Fibroblast of skin of left quadriceps (primary cell): ENCODE results near the gene TOMT.

ENCODE experiments used
- DNase-seq, 2 experiments: peaks; one replicate each; pipeline ENCODE4 v3.0.0-alpha.2; 2013; ENCODE audit warnings: low read depth in 2 of 2

The TOMT gene, protein sequence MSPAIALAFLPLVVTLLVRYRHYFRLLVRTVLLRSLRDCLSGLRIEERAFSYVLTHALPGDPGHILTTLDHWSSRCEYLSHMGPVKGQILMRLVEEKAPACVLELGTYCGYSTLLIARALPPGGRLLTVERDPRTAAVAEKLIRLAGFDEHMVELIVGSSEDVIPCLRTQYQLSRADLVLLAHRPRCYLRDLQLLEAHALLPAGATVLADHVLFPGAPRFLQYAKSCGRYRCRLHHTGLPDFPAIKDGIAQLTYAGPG

GRCh38 chr11:72105888-72106287 is at the start of gene TOMT:
Gene TOMT (plus strand): TSS chr11:72105924. CDS start chr11:72105952, 28 bp downstream.
- DNase-seq: no peak

DNA sequence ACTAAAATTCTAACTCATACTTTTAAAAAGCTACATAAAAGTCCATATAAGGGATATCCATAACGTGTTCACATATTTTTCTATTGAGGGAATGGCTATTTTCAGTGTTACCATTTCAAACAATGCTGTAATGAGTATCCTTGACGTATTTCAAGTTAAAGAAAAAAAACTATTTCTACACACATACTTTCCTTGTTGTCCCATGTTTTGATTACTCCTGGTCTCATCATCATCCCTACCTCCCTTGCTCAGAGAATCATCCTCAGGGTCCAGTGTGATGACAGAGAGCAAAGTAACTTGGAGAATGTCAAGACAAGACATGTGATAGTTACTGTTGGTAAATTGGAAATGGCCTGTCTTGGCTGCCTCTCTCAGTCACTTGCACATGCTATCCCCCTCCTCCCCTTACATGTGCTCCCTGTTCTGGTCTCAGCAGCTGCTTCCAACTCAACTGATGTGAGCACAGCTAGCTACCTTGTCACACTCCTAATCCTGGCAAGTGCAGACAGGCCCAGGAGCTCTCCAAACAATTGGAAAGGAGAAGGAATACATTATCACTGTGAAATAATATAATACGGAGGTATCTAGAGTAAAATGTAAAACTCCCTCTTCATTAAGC is 47.2 kb upstream of the TOMT start:
- DNase-seq: no peak

- no peak for DNase-seq
Measured at GRCh38 chr11:72061739-72062396, 43.9 kb upstream of the TOMT start.

DNA sequence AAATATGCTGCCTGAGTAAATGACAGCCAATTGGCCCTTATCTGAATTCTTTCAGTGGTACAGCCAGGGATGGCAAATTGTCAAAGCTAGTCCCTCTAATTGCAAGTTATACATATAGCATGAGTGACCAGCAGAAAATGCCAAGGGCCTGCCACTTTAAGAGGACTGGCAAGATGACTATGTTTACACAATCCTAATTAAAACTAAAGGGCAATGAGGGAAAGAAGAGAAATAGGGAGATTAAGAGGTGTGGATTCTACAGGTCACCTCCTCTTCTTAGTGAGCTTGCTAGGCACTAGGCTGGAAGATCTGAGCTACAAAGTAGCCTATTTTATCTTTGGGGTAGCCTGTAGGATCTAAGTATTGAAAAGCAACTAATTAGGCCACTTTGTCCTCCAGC is 38.9 kb upstream of the TOMT start:
- no peak for DNase-seq

DNA sequence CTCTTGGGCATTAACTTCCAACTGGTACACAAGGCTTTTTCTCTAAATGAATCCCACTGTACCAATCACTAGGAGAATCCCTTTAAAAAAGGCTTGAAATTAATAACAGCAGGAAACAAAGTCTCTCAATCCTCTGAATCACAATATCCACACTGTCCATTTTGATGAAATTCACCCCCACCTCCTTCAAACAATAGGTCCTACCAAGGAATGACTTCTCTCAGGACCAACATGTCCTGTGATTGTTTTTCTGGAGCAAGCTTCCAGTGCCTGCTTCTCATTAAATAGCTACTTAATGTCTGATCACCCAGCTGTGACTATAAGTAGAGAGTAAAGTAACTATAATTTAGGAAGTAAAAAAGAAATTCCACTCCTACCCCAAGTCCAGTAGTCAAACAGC is 38.5 kb upstream of the TOMT start:
- DNase-seq: no peak

DNA sequence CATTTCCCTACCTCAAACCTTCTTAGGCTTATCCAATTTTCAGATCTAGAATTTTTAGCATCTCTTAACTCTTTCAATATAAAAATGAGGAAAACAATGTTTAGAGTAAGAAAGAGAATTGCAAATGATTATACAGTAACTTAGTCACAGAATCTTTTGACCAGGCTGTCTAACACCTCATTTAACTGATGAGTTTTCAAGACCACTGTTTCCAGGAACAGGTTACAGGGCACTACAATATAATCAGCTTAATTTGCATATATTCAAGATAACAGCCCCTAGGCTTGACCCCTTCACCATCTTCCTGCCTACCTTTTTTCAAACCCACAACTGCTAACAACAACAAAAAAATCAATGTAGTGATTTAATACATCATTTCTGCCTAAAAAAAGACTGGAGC is 38.0 kb upstream of the TOMT start:
- no peak for DNase-seq

DNA sequence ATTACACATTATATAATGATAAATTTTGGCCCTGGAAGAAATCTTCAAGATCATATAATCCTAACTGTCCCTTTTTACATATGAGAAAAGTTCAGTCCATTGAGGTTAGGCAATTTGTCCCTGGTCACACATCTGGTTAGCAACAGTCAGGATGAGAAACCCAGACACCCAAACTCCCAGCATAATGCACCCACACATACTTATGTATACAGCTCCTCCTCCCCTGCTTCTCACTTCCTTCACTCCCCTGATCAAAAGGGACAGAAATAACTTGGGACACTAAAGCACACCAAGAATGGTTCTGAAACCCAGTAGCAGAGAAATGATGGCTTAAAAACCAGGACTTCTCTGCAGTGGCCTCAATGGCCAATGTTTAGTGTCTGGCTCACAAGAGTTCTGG is 36.5 kb upstream of the TOMT start:
- no peak for DNase-seq

DNA sequence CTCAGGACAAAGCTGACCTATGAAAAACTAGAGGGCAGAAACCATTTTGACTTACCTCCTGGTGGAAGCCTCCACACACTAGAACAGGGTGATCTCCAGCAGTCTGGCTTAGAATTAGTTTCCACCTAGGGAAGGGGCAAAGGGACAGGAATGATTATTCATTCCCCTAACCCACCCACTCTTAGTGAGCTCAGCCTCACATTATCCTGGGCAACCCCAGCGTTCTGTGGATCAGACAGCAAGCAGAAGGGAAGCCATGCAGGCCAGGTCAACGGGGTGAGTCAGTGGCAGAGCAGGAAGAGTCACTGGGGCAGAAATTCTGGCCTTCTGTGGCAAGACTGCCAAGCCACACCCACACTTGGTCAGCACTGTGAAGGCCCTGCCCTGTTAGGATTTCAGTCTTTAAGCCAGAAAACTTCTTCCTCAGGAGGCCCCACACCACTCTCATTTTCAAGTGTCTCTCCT is 35.9 kb upstream of the TOMT start:
- no peak for DNase-seq

DNA sequence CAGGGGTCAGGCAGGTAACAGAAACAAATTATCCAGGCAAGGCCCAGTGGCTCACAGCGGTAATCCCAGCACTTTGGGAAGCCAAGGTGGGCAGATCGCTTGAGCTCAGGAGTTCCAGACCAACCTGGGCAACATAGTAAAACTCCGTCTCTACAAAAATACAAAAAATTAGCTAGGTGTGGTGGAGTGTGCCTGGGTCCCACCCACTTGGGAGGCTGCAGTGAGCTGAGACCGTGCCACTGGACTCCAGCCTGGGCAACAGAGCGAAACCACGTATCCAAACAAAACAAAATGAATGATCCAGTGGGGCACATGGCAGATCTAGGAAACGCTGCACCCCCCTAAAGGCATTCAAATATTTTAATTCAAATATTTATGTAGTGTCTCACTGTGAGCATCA is 35.2 kb upstream of the TOMT start:
- no peak for DNase-seq

GRCh38 chr11:72072348-72072747 is 33.4 kb upstream of the TOMT start:
- peak in 1 of 2 experiments; percentile 47 for DNase-seq

- no peak for DNase-seq
Measured at GRCh38 chr11:72075109-72075508, 30.6 kb upstream of the TOMT start.

DNA sequence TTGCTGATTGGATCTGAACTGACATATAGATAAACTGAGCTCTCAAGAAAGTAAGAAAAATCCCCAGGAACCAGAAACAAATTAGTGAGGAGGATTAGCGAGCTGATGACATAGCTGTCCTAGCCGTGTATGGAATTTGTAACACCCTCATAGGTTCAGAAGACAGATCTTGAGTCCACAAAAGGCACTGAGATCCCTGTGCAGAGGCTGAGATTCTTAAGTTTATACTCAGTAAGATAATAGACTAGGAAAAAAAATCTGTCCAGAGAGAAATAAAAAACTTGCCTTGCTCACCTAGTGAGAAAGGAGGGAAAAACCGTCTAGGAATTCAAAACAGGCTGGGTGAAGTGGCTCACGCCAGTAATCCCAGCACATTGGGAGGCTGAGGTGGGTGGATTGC is 30.0 kb upstream of the TOMT start:
- DNase-seq: no peak

DNA sequence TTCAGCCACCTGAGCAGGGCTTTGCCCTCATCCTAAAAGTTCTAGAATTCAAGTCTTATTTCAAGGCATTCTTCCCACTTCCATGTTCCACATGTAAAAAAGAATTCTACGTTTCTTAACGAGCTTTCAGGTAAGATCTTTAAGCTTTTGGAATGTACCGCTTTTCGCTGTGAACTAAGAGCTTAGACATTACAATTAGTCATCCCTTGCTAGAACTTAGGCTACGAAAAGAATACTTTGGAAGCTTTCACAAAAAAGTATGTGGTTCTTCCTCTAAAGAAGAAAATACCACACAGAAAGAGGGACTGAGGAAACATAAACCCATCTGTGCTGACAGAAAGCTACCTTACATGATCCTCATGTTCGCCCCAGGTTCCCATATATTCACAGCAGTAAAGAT is 27.2 kb upstream of the TOMT start:
- DNase-seq: no peak

DNA sequence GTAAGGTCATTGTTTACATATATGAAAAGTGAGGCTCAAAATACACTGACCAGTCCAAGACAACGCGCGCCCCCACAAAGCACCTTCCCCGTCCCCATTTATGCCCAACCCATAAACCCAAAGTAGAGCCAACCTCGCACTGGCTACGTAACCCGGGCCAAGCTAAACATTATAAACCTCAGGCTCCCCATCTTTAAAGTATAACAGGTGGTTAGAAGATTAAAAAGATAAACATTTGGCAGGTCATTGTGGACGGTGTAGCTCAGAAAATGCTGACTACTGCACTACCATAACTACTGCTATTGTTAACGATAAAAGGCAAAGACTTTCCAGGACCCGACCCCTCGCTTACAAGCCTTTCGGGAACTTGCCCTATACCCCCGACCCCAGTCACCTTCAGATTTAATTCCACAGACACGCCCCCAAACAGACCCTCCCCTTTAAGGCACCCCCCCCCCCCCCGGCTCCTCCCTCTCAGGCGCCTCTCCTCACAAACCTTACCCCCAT is 25.9 kb upstream of the TOMT start:
- DNase-seq: no peak

GRCh38 chr11:72080326-72081183 is 25.2 kb upstream of the TOMT start, which contains the start of the genes LRRC51 and NUMA1:
Gene LRRC51 (plus strand): TSS chr11:72080850. CDS start chr11:72089084, 8,234 bp downstream.
Gene NUMA1 (minus strand): TSS chr11:72080542. CDS start chr11:72035943, 44,599 bp downstream.
- DNase-seq: peak; percentile 100

- no peak for DNase-seq
Measured at GRCh38 chr11:72081184-72081644, 24.5 kb upstream of the TOMT start.

GRCh38 chr11:72081821-72082453 is 23.8 kb upstream of the TOMT start:
- DNase-seq: no peak

- no peak for DNase-seq
Measured at GRCh38 chr11:72083414-72083813, 22.3 kb upstream of the TOMT start.

DNA sequence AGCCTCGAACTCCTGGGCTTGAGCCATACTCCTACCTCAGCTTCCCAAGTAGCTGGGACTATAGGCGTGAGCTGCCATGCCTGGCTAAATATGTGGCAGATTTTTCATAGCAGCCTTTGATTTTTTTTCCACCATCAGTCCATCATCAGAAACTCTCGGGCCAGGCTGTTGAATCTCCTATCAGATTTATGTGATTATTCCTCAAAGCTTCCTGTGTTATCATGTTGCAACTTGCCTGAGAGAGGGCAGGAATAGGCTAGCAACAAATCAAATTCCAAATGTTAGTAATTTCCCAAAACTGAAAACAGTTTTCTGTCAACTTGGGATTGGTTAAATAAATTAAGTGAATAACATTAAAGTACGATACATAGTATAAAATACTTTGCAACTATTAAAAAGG is 21.6 kb upstream of the TOMT start:
- DNase-seq: no peak

GRCh38 chr11:72084965-72085364 is 20.8 kb upstream of the TOMT start:
- no peak for DNase-seq
